Psoas muscle (tissue), 8 donors: Measurements from ENCODE around the gene RAD54L. TPM values are rescaled to one million over a fixed set of nuclear protein-coding genes. Genes with fewer than 3 reads are reported as not detected.

Source experiments
- ATAC-seq, 4 donors: fragments of 200-7000 bp; cut with Tn5 transposase; one replicate each; pipeline ENCODE4 v1.9.1; 2020; ENCODE audit warnings: moderate library complexity in 3 of 4, mild to moderate bottlenecking in 2 of 4
- DNase-seq, 2 donors: peaks; one replicate each; pipeline ENCODE4 v3.0.0-alpha.2; 2020
- H3K27ac ChIP-seq: fragments of 200-600 bp; one replicate; pipeline ENCODE4 v1.8.0; 2022
- H3K27me3 ChIP-seq, 3 donors: fragments of 200-600 bp in 1 of 3; one replicate each; pipeline versions ENCODE4 v1.6.1 to v1.8.0; 2013 to 2022; ENCODE audit warnings: low read length in 2 of 3, mild to moderate bottlenecking in 2 of 3, moderate library complexity in 1 of 3; ENCODE audit not compliant: insufficient read depth in 3 of 3
- H3K36me3 ChIP-seq, 2 donors: fragments of 200-600 bp in 1 of 2; one replicate each; pipeline versions ENCODE4 v1.6.1 to v1.8.0; 2013 to 2022; ENCODE audit warnings: low read depth in 1 of 2, mild to moderate bottlenecking in 1 of 2, moderate library complexity in 1 of 2; ENCODE audit not compliant: insufficient read depth in 1 of 2
- H3K4me1 ChIP-seq: fragments of 200-600 bp; one replicate; pipeline ENCODE4 v1.8.0; 2022
- H3K4me3 ChIP-seq: fragments of 200-600 bp; one replicate; pipeline ENCODE4 v1.8.0; 2022; ENCODE audit warnings: mild to moderate bottlenecking
- H3K9me3 ChIP-seq: fragments of 200-600 bp; one replicate; pipeline ENCODE4 v1.8.0; 2022
- CTCF ChIP-seq: fragments of 200-600 bp; IDR thresholded peaks from one replicate; pipeline ENCODE4 v1.8.0; 2022; ENCODE audit warnings: antibody characterized with exemption
- WGBS, 3 donors: extraction: QIAGEN DNeasy Blood & Tissue Kit; methylation state at CpG; one replicate each; pipeline versions ENCODE4 v1.1.6 to v1.1.7; 2013; 5-methylcytosine and 5-hydroxymethylcytosine counted together
- intact Hi-C, 2 donors: fragments of 100-400 bp; cut with DNase I; formaldehyde crosslinking; loops; one replicate each; pipeline versions ENCODE4 v1.11.0 to v1.14.2; 2022
- polyA plus RNA-seq, 3 donors: library from polyadenylated mRNA; stranded (reverse); fragments of 200-250 nt; gene quantifications; one replicate each; pipeline ENCODE4 v1.2.3, GENCODE V29; 2013
- total RNA-seq, 4 donors: library from RNA; stranded (reverse); fragmentation: NEBNext Ultra II Directional in 2 of 4; extraction: Animal tissue kit (Norgen Biotek cat#: 25700) in 2 of 4; gene quantifications; one replicate each; pipeline versions ENCODE4 v1.2.1 to v1.2.4, GENCODE V29; 2021 to 2023
- donor health status: healthy with polysubstance abuse.
- donor health status: DM: no; HTN: no; CAD: no; lungs with moderate emphysema.
- donor health status: Bipolar disorder and iron deficiency.
- donor health status: healthy.
- donor health status: DM: yes; HTN: yes; CAD: no.
- donor health status: DM: no; HTN: no; CAD: no.
- donor health status: DM: no; HTN: no; CAD: no.
- donor health status: DM: yes; HTN: yes; CAD: no.

RAD54L gene
- total and polyA plus RNA-seq, 7 donors = 0.08 to 0.25 (median 0.22) TPM; not detected in 4

GRCh38 chr1:46306159-46306530, 58.6 kb downstream of the RAD54L start:
- TF ChIP-seq CTCF = no peak
- Histone ChIP-seq H3K27me3 (no peaks in the 10 kb centered on the region), H3K4me1 (peaks cover 38% of the 10 kb centered on the region), H3K4me3 (peak overlapping the region; percentile 27), H3K9me3 (no peaks in the 10 kb centered on the region), H3K27ac (no peak overlapping the region), H3K36me3 (peaks cover 10 to 38% of the 10 kb centered on the region in 2 donors)
- WGBS, 3 donors = 91 to 92% (median 92%) methylated on average over 8 of the region's 8 CpGs
- DNase-seq = no peak
- intact Hi-C loops = no loop called here
- ATAC-seq = no peak

- Histone ChIP-seq H3K36me3 (peaks cover 16 to 72% of the 10 kb centered on the region in 2 donors), H3K27me3 (no peaks in the 10 kb centered on the region), H3K4me3 (no peak overlapping the region), H3K9me3 (no peaks in the 10 kb centered on the region), H3K27ac (no peak overlapping the region), H3K4me1 (peaks cover 33% of the 10 kb centered on the region)
- DNase-seq (no peak), ATAC-seq (no peak)
- intact Hi-C loops = no loop called here
- no peak for TF ChIP-seq CTCF
- WGBS, 3 donors = 85 to 89% (median 86%) methylated on average over 16 of the region's 16 CpGs
Measured at GRCh38 chr1:46309401-46310159, 62.0 kb downstream of the RAD54L start.

GRCh38 chr1:46310321-46310720, 62.8 kb downstream of the RAD54L start:
- Histone ChIP-seq H3K4me1 (peaks cover 26% of the 10 kb centered on the region), H3K27ac (no peak overlapping the region), H3K4me3 (no peak overlapping the region), H3K27me3 (no peaks in the 10 kb centered on the region), H3K36me3 (peaks cover 16 to 80% of the 10 kb centered on the region in 2 donors), H3K9me3 (no peaks in the 10 kb centered on the region)
- ATAC-seq (no peak), DNase-seq (no peak)
- 96 to 99% (median 99%) methylated on average over 4 of the region's 4 CpGs for WGBS, 3 donors
- intact Hi-C loops = no loop called here
- TF ChIP-seq CTCF = no peak

- Histone ChIP-seq H3K4me1 (no peaks in the 10 kb centered on the region), H3K4me3 (no peak overlapping the region), H3K9me3 (no peaks in the 10 kb centered on the region), H3K36me3 (peaks cover 12 to 72% of the 10 kb centered on the region in 2 donors), H3K27ac (no peak overlapping the region), H3K27me3 (no peaks in the 10 kb centered on the region)
- 76 to 90% (median 86%) methylated on average over 3 of the region's 3 CpGs for WGBS, 3 donors
- no peak for TF ChIP-seq CTCF
- ATAC-seq (no peak), DNase-seq (no peak)
- intact Hi-C loops = no loop called here
Measured at GRCh38 chr1:46315669-46316403, 68.3 kb downstream of the RAD54L start.
